Kidney (tissue), 14 donors: ENCODE results near the gene ATR. TPM values are rescaled to one million over a fixed set of nuclear protein-coding genes. Genes with fewer than 3 reads are reported as not detected.

Experiments
- DNase-seq, 5 donors: peaks; one replicate each; pipeline ENCODE4 v3.0.0-alpha.2; 2013 to 2020
- FAIRE-seq: peaks from 2 replicates; lab custom pipeline; 2012; peaks lifted over from hg19 to GRCh38; lab: Jason Lieb, UNC
- H3K27ac ChIP-seq, 2 donors: one replicate each; pipeline ENCODE4 v1.7.0; 2013; ENCODE audit warnings: low read depth in 2 of 2, low read length in 2 of 2, inconsistent platforms in 1 of 2
- H3K27me3 ChIP-seq: one replicate; pipeline ENCODE4 v1.7.1; 2013; ENCODE audit warnings: low read length, inconsistent platforms; ENCODE audit not compliant: control insufficient read depth, insufficient read depth
- H3K36me3 ChIP-seq, 3 donors: one replicate each; pipeline versions ENCODE4 v1.7.0 to v1.7.1; 2013; ENCODE audit warnings: low read length in 3 of 3, control low read depth in 1 of 3, inconsistent platforms in 1 of 3; ENCODE audit not compliant: insufficient read depth in 3 of 3, control insufficient read depth in 2 of 3
- H3K4me1 ChIP-seq, 3 donors: one replicate each; pipeline versions ENCODE4 v1.7.0 to v1.7.1; 2013; ENCODE audit warnings: low read length in 3 of 3, inconsistent platforms in 1 of 3, low read depth in 1 of 3; ENCODE audit not compliant: control insufficient read depth in 2 of 3, insufficient read depth in 2 of 3
- H3K4me3 ChIP-seq, 3 donors: one replicate each; pipeline versions ENCODE4 v1.7.0 to v1.8.1; 2013; ENCODE audit warnings: low read length in 3 of 3, control low read depth in 1 of 3, inconsistent platforms in 1 of 3
- H3K9ac ChIP-seq, 3 donors: one replicate each; pipeline versions ENCODE4 v1.7.0 to v1.7.1; 2013; ENCODE audit warnings: low read length in 3 of 3, control low read depth in 1 of 3, inconsistent platforms in 1 of 3
- H3K9me3 ChIP-seq, 3 donors: one replicate each; pipeline versions ENCODE4 v1.7.0 to v1.7.1; 2013; ENCODE audit warnings: low read length in 3 of 3, control low read depth in 1 of 3, inconsistent platforms in 1 of 3; ENCODE audit not compliant: control insufficient read depth in 2 of 3, insufficient read depth in 1 of 3
- CTCF ChIP-seq: IDR thresholded peaks from 3 replicates; pipeline ENCODE4 v1.5.1; 2012; ENCODE audit warnings: mild to moderate bottlenecking, moderate library complexity, borderline replicate concordance; ENCODE audit not compliant: insufficient read depth; ENCODE audit errors: extremely low read depth
- intact Hi-C: fragments of 100-400 bp; cut with DNase I; formaldehyde crosslinking; loops from one replicate; pipeline ENCODE4 v1.11.1; 2022
- polyA plus RNA-seq: library from polyadenylated mRNA; stranded (reverse); fragments of 350-450 nt; fragmentation: Illumina TruSeq; extraction: RNeasy Lipid Tissue Mini Kit (QIAGEN cat#74804); gene quantifications from one replicate; pipeline ENCODE4 v1.2.3, GENCODE V29; 2014; ENCODE audit warnings: low read depth, low replicate concordance; ENCODE audit not compliant: insufficient read depth
- total RNA-seq: library from RNA; stranded (reverse); fragmentation: NEBNext Ultra II Directional; extraction: Animal tissue kit (Norgen Biotek cat#: 25700); gene quantifications from one replicate; pipeline ENCODE4 v1.2.1, GENCODE V29; 2021
- donor health status: control.
- donor health status: control.
- donor health status: control.
- donor health status: control.
- donor health status: control.
- donor health status: DM: yes; HTN: yes; CAD: no.
- donor health status: Normal renal cell carcinoma (clear cell type).

The ATR gene
- total and polyA plus RNA-seq, 2 donors from 2014 or later, result 17.4 to 31.8 TPM

- intact Hi-C loops, result no loop called here
Measured at GRCh38 chr3:142624341-142625152, 46.0 kb upstream of the ATR start.

GRCh38 chr3:142623194-142623593, 44.7 kb upstream of the ATR start:
- Histone ChIP-seq H3K27me3 (no peaks in the 10 kb centered on the region), H3K9me3 (no peaks in the 10 kb centered on the region), H3K4me3 (no peak overlapping the region), H3K4me1 (no peaks in the 10 kb centered on the region), H3K36me3 (no peaks in the 10 kb centered on the region), H3K27ac (no peak overlapping the region), H3K9ac (no peak overlapping the region)
- DNase-seq, result no peak
- intact Hi-C loops, result no loop called here
- FAIRE-seq, result no peak
- TF ChIP-seq CTCF, result no peak

More at GRCh38 chr3:142624341-142625152, 46.0 kb upstream of the ATR start:
- Histone ChIP-seq H3K9me3 (no peaks in the 10 kb centered on the region), H3K27ac (no peak overlapping the region), H3K36me3 (no peaks in the 10 kb centered on the region), H3K4me1 (no peaks in the 10 kb centered on the region), H3K9ac (no peak overlapping the region), H3K27me3 (no peaks in the 10 kb centered on the region), H3K4me3 (no peak overlapping the region)
- TF ChIP-seq CTCF, result no peak
- FAIRE-seq (no peak), DNase-seq (peak in 1 of 5 donors; percentile 22)

- Histone ChIP-seq H3K36me3 (no peaks in the 10 kb centered on the region), H3K9me3 (no peaks in the 10 kb centered on the region), H3K4me3 (no peak overlapping the region), H3K9ac (no peak overlapping the region), H3K27me3 (no peaks in the 10 kb centered on the region), H3K27ac (no peak overlapping the region), H3K4me1 (no peaks in the 10 kb centered on the region)
- FAIRE-seq, result no peak
- intact Hi-C loops, result no loop called here
- no peak for TF ChIP-seq CTCF
- DNase-seq, result no peak
Measured at GRCh38 chr3:142622405-142622804, 43.9 kb upstream of the ATR start.
